NCI-H187 (cell line): Measurements from ENCODE around the gene SLC1A6.
"Not testable (repeated sequence)": the region's sequence is repeated elsewhere in the genome, so short reads cannot be mapped to it uniquely, and the experiment has no call there.

Experiments used
- DNase-seq, 2 experiments: peaks; one replicate each; lab custom pipeline; 2025; lab: John Stamatoyannopoulos, UW

Gene SLC1A6

DNA sequence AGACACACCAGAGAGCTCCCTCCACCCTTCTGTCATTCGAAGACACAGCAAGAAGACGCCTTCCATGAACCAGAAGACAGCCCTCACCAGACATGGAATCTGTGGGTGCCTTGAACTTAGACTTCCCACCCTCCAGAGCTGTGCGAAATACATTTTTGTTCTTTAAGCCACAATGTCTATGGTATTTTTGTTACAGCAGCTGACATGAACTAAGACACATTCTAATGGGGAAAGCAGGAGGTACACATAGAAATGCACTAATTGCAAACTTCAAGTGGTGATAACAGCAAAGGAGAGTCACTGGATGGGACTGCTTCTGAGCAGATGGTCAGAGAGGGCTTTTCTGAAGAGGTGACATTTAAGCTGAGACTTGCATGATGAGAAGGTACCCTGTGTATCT lies 22.2 kb downstream of the SLC1A6 start:
- no peak for DNase-seq

DNA sequence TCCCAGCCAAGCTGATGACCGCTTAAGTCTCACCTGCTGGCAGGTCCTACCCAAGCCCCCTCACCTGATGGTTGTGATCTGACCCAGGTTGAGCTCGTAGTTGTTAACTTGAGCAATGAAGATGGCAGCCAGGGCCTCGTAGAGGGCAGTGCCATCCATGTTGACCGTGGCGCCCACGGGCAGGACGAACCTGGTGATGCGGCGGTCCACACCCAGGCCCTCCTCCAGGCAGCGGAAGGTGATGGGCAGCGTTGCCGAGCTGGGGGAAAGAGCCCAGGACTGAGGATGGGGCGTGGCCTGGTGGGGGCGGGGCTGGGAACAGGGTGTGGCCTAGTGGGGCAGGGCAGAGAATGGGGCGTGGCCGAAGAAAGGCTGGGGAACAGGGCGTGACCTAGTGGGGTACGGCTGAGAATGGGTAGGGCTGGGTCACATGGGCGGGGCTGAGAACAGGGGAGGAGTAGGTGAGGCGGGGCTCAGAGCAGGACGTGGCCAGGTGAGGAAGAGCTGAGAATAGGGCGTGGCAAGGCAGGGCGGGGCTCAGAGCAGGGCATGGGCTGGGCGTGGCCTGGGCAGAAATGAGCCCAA lies 25.5 kb downstream of the SLC1A6 start:
- no peak for DNase-seq

DNA sequence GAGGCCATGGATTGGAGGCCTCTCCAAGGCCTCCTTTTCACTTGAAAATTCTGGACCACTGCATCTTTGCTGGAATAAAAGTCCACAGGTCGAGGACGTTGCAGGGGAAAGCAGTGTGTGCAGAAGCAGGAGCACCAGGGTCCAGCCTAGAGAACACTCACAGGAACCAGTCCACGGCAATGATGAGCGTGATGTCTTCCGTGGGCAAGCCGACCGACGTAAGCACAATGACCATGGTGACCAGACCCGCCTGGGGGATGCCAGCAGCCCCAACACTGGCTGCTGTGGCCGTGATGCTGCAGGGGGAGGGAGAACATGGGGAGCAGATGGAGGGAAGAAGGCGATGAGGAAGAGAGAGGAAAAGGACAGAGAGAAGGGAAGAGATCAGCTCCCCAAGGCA lies 26.9 kb downstream of the SLC1A6 start:
- no peak for DNase-seq

DNA sequence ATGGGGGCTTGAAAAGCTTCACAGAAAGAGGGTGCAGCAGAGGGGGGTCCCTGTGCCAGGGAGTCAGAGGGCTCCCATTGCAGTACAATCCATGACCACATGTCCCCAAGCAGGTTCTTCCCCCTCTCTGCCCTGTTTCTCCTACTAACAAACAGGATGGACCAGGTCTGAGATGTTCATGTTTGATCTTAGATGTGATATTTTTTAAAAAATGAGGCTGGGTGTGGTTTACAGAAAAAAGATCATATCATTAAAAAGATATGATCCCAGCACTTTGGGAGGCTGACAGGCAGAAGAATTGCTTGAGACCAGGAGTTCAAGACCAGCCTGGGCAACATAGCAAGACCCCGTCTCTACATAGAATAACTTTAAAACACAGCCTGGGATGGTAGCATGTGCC lies 29.2 kb downstream of the SLC1A6 start:
- no peak for DNase-seq

DNA sequence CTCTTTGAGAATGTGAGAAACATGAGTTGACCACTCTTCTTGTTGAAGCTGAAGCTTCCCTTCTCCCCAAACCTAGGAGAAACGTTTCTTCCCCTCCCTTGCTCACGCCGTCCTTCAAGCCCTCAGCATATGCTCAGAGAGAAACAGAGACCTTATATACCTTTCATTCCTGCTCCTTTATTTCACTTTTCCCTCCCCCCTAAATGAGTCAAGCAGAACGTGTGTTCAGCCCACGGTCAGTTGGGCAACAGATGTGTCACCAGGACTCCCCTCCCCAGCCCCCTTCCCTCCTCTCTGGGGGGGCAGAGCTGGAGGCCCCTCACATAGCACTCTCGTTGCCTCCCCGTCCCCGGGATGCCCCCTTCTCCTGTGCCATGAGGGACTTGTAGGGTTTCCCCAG lies 29.8 kb downstream of the SLC1A6 start:
- no peak for DNase-seq

DNA sequence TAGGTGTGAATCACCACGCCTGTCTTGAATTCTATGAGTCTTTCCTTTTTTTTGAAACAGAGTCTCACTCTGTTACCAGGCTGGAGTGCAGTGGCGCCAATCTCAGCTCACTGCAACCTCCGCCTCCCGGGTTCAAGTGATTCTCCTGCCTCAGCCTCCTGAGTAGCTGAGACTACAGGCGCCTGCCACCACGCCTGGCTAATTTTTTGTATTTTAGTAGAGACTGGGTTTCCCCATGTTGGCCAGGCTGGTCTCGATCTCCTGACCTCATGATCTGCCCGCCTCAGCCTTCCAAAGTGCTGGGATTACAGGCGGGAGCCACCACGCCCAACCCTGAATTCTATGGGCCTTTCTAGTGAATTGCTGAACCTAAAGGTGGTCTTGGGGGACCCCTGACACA lies 30.3 kb downstream of the SLC1A6 start:
- DNase-seq: not testable (repeated sequence)

DNA sequence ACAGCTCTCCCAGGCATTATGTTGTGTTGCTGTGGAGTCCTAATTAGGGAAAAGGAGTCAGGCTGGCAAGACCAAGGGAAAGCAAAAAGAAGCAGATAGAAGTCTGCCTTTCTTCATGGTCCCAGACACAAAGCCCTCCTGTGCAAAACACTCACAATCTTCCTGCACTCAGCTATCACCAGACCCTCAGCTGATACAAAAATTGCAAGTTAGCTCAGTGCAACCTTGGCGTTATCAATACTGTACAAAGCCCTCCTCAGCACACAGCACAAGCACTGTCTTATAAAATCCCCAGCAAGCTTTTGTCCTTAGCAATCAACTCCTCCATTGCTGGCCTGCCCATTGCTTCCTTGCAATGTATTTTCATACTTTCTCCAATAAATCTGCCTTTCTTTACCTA lies 35.2 kb downstream of the SLC1A6 start:
- DNase-seq: no peak

DNA sequence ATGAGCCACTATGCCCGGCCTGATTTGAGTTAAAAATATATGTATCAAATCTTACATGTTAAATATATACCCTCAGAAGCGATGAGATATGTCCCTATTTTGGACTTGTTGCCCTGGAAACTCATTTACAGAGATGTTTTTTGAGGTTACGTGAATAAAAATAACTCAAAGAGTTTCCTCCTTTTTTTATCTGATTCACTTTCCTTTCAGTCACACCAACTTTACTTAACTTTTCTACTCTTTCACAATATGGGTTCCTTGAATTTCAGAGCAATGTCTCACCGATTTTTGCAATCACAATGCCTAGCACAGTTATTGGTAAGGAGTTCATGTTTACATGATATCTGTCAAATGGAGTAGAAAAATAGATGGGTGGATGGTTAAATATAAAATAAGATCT lies 36.1 kb downstream of the SLC1A6 start:
- DNase-seq: no peak

DNA sequence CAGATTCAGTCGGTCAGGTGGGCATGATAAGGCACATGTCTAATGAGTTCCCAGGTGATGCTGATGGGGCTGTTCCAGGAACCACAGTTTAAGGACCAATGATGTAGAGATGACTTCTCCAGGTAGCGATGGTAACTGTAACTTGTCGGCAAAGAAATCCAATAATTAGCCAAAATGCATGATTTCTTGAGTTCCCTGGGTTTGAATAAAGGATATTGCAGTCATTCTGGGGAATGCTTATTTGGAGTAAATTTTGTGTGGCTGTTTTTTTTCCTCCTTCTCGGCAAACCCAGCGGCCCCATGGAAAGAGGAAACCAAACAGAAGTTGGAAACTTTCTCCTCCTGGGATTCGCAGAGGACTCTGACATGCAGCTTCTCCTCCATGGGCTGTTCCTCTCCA lies 38.5 kb downstream of the SLC1A6 start, which contains the start of gene OR7C2:
TSS of gene OR7C2 (plus strand) at position 301 of the 400 bp plus-strand sequence. CDS start at position 301, 0 bp downstream.
- no peak for DNase-seq

DNA sequence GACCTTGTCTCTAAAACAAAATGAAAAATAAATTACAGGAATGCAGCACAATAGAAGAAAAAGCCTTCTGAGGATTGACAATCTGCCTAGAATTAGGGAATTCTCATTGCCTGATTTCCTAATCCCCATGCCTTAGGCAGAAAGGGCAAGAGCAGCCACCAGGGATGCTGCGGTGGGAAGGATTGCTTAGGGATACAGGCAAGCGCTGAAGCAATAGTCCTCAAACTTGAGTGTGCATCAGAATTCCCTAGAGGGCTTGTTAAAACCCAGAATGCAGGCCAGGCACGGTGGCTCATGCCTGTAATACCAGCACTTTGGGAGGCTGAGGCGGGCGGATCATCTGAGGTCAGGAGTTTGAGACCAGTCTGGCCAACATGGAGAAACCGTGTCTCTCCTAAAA lies 39.4 kb downstream of the SLC1A6 start:
- DNase-seq: no peak

DNA sequence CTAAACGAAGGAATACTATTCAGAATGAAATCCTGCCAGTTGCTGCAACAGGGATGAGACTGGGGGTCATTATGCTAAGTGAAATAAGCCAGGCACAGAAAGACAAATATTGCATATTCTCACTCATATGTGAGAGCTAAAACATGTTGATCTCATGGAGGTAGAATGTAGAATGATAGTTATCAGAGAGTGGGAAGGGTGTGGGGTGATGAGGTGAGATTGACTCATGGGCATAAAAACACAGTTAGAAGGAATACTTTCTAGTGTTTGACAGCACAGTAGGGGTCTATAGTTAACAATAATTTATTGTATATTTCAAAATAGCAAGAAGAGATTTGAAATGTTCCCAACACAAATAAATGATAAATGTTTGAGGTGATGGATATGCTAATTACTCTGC lies 46.2 kb downstream of the SLC1A6 start:
- no peak for DNase-seq

DNA sequence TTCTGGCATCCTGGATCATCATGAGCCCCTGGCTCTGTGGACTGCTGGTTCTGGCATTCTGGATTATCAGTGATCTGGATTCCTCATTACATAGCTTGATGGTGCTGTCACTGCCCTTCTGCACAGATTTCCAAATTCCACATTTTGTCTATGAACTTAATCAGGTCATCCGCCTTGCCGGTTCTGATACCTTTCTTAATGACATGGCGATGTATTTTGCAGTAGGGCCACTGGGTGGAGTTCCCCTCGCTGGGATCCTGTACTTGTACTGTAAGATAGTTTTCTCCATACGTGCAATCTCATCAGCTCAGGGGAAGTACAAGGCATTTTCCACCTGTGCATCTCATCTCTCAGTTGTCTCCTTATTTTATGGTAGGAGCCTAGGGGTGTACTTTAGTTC lies 62.8 kb downstream of the SLC1A6 start:
- DNase-seq: no peak

DNA sequence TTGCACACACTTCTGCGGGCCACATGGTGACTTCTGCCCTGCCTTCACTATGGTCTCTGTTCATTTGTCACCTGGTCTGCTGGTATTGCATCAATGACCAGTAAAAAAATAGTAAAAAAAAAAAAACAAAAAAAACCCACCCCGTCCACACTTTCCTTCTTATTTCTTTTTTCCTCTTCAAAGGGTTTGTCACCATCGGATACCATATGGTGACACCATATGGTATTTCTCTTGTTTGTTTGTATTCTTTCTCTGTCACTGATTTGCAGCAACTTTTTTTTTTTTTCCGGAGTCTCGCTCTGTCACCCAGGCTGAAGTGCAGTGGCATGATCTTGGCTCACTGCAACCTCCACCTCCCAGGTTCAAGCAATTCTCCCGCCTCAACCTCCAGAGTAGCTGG lies 64.5 kb downstream of the SLC1A6 start:
- DNase-seq: no peak

DNA sequence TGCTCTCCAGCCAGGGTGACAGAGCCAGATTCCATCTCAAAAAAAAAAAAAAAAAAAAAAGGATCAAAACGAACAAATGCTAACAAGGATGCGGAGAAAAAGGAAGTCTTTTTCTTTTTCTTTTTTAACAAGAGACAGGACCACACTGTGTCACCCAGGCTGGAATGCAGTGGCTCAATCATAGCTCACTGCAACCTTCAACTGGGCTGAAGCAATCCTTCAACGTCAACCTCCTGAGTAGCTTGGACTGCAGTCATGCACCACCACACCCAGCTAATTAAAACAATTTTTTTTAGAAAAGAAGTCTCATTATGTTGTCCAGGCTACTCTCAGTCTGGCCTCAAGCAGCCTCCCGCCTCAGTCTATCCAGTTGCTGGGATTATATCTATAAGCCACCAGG lies 73.0 kb downstream of the SLC1A6 start:
- DNase-seq: no peak

DNA sequence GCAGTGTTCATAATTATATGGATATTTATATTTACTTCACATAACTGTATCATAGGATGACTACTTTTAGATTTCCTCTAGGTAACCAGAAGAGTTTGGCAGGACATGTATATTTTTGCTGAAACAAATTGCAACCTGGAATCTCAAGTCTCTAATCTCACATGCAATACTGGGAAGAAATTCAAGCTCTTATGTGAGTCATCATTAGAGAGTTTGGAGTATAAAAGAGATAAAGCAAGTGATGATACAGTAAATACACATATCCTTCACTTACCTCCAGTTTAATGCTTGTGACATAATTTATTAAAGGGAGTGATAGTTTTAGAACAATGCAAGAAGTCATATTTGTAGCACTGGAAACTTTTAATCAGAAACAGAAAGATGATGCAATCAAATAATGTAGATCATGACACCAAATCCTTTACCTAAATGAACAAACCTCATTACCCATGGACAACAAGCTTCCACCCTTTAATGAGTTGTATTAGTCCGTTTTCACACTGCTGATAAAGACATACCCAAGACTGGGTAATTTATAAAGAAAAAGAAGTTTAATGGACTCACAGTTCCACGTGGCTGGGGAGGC lies 77.9 kb downstream of the SLC1A6 start:
- DNase-seq: no peak
